T-helper 2 cell treated with Interferon-gamma antibody and Interleukin-4, amounts not matched to agents 100 ng/mL and 5 ng/mL, for 36 hours (primary cell): ENCODE data around the gene CD69. TPM values are rescaled to one million over a fixed set of nuclear protein-coding genes. Genes with fewer than 3 reads are reported as not detected.

Experiments used
- intact Hi-C: fragments of 100-400 bp; cut with micrococcal nuclease; formaldehyde crosslinking; loops from one replicate; pipeline ENCODE4 v1.15.1; 2023
- total RNA-seq: library from RNA; stranded (reverse); gene quantifications from 2 replicates; pipeline ENCODE4 v1.2.3, GENCODE V29; 2022

Gene CD69
- total RNA-seq, 1 donor from 2014 or later, result 86.5 TPM

DNA sequence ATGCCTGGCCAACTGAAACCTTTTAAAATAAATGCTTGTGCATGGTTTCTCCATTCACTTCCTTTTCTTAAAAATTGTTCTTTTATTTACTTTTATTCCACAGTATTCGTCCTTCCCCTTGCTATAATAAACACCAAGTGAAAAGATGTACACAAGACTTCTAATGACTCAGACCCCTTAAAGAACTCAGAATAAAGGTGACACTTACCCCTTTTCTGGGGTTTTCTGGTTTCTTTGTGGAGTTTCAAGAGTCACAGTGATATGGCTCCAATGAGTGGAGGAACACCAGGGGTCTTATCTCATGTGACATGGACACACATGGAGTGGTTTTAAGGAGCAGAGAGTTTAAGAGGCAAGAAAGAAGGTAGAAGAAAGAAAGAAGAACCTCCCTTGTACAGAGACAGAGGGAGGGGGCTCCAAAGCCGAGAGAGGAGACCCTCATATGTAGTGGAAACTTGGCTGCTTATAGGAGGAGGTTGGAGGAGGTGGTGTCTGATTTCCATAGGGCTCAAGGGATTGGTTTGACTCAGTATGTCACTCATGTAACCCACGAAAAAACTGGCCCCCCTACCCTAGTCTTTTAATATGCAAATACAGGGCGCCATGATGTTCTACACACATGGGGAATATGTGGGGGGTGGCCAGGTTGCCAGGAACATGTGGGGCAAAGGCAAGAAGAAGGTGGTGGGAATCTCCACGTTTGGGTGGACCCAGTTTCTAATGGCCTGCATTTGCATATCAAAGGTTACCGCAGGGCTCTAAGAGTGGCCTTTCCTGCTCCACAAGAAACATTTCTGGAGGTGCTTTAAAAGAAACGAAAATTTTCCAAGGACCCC, 22.1 kb upstream of the CD69 start:
- intact Hi-C loops, result no loop called here

DNA sequence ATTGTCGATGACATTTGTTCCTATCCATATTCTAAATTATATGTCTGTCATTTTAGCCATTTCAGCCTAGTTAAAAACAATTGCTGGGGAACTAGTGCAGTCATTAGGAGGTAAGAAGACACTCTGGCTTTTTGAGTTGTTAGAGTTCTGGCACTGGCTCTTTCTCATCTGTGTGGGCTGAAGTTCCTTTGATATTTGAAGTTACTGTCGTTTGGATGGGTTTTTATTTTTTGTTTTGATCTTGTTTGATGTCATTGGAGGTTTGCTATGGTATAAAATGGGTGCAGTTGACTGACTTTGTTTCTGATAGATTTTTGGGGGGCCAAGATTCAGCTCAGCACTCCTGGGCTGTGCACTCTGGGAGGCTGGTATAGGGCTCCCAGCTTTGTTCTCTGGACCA, 20.7 kb upstream of the CD69 start:
- intact Hi-C loops, result no loop called here

DNA sequence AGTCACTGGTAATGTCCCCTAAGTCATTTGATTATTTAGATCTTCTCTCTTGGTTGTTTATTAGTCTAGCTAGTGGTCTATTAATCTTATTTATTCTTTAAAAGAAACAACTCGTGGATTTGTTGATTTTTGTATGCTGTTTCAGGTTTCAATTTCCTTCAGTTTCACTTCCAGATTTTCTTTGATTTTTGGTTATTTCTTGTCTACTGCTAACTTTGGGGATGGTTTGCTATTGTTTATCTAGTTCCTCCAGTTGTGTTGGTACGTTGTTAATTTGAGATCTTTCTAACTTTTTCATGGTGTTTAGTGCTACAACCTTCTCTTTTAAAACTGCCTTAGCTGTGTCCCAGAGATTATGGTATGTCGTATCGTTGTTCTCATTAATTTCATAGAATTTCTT, 18.5 kb upstream of the CD69 start:
- intact Hi-C loops, result no loop called here

DNA sequence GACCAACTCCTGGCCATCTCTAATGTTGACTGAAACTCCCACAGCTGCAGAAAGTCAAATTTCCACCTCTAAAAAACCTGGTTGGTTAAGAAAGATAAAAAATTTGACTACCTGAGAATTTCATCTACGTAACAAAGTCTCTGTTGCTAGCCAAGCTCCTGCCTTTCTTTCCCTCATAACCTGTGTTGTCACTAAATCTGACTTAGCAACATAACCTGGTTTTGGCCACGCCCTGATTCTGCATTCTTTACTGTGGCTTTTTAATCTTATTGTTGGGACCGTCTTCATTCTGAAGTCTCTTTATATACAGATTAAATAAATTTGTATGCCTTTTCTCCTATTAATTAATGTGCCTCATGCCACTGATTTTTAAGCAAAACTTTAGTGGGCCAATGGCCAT, 16.1 kb upstream of the CD69 start:
- intact Hi-C loops, result loop anchor here (1.0 kb wide), 1 partner anchor 18 kb away; no protein-coding TSS in a partner anchor

DNA sequence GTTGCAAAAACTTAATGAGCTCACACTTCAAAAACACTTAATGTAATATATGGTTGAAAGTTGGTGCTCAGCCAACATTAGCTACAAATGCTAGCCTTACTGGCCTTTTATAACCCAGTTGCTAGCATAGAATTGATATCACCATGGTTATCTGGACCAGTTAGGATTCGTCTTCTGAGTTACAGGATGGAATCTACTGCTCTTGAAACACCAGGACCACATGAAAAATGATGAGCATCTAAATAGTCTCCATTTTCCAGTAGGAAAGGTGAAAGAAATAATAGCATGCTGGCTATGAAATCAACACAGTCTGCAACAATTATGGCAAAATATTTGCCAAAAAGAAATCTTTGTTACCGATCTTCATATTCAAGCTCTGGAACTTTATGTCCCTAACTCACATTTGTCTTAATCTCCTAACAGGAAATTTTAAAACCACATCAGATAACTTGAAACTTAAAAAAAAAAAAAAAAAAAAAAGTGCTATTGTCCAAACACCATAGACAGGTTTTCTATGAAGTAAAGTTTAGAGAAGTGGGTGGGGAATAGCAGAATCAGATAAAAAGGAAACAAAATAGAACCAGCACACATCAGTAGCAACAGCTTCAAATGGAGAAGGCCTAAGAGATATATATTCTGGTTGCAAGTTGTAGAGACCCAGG, 12.6 kb upstream of the CD69 start:
- intact Hi-C loops, result loop anchor here (2.0 kb wide), 1 partner anchor 19 kb away; no protein-coding TSS in a partner anchor

DNA sequence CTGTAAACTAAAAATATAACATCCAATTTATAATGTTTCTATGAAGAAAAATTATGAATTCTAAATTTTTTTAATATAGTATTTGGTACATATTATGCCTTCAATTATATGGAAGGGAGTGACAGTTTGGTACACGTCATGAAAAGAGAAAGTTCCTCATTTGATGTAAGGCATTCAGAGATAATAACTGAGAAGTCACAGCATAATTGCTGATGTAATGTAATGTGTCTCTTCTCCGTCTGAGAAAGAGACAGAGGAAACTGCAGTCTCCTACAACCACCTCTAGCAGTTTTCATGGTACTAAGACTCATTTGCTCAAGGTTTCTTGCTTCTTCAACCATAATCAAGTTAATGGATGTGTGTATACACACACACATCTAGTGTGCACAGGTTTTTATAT, 2.3 kb upstream of the CD69 start:
- intact Hi-C loops, result no loop called here

DNA sequence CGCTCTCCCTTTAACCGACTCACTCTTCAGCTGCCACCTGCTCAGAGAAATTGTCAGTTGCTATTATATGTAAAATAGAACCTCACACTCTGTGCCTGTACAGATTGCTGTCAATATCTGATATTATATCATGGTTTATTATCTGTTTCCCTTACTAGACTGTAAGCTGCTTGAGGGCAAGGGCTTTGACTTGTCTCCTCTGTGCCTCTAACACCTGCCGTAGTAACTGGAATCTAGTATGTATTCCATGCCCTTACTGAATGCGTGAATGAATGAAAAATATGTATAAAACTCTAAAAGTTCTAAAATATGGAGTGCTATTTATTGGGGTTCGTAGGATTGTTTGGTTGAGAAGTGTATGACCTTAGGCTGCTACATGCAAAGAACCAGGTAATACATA, 1.7 kb upstream of the CD69 start:
- intact Hi-C loops, result no loop called here

DNA sequence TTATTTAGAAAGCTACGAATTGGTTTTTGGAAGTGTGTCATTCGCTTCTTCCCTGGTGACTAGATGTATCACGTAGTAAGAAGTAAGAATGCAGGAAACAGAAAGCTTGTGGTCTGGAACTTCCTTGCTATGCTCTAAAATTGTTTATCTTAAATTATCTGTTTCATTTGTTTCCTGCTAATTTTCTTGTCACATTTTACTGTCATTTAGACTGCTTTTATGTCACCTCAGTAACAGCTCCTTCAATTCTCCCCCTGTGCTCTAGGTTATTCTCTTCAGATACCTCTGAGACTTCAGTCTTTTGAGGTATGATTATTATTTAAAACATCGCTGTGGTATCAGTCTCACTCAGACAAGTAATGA, 699 bp upstream of the CD69 start:
- intact Hi-C loops, result no loop called here

DNA sequence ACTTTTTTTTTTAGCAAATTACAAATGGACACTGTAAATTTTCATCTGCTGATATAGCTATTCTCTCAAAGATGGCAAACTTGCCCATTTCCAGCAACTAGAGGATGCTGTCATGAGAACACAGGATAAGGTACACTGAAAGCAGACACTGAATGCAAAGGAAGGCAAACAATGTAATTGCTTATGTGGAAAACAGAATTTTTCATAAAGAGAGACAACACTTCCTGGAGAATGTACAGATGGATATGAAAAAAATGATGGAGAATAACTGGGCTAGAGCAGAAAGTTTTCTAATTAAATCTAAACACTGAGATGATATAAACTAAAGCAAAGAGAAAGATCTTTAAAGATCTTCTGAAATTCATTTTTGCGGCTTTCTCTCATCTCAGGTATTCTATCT, 581 bp downstream of the CD69 start:
- intact Hi-C loops, result loop anchor here (1.0 kb wide), 4 partner anchors 9 to 112 kb away; partner anchors contain the start of gene CLEC2B

DNA sequence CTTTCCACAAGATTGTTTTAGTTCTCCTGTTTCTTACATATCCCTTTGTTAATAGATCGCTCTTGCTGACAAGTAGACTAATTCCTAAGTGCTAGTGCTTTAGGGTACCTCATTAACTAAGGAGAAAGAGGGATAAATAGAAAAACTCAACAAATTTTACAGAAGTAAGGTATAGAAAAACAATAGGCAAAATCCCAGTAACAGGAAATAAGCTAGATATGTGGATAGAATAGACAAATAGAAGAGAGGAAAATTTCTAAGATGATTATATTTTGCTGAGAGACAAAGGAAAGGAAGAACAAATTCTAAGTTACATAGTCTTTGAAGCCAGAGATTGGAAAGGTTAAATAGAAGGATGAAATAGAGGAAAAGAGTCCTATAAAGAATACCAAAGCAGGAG, 1.0 kb downstream of the CD69 start:
- intact Hi-C loops, result loop anchor here (1.0 kb wide), 4 partner anchors 8 to 111 kb away; partner anchors contain the start of gene CLEC2B

DNA sequence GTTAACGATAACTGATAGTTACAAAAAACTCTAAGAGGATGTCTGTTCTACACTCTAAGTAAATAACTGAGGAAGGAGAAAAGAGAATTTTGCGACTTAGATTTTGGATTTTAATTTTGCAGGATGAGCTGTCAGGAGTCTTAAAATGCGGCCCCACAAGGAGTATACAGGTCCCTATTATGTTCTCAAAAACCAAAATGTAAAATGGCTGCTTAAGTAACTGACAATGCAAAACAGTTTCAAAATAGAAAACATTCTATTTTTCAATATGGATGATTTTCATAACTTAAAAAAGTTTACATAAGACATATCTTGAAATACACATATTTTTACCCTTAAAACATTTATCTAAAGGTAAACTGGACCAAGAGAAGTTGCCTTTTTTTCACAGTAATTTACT, 2.6 kb downstream of the CD69 start:
- intact Hi-C loops, result no loop called here

DNA sequence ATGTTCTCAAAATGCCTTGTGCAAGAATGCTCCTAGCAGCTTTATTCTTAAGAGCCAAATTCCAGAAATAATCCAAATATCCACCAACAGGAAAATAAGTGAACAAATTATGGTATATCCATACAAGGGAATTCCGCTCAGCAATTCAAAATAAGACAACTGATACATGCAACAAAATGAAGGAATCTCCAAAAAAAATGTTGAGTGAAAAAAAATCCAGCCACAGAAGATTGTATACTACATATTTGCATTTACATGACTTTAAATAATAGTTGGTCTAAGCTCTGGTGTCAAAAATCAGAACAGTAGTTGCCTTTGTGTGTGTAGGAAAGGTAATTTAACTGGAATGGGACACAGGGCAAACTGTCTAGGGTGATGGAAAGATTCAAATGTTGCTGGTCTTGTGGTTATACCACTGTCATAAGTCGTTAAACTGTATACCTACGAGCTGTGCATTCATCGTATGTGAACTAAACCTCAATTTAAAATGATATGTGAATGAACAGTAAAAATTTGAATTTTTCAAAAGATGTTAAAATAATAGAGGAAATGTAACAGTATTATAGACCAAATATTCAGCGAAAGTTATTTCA, 3.2 kb downstream of the CD69 start:
- intact Hi-C loops, result loop anchor here (1.0 kb wide), 1 partner anchor 15 kb away; no protein-coding TSS in a partner anchor

DNA sequence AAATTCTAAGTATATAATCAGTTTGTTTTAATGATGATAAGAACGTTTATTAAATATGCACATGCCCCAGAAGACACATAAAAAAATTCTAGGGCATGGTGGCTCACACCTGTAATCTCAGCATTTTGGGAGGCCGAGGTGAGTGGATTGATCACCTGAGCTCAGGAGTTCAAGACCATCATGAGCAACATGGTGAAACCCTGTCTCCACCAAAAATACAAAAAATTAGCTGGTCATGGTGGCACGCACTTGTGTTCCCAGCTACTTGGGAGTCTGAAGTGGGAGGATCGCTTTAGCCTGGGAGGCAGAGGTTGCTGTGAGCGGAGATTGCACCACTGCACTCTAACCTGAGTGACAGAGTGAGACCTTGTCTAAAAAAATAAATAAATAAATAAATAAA, 4.0 kb downstream of the CD69 start:
- intact Hi-C loops, result loop anchor here (1.0 kb wide), 1 partner anchor 14 kb away; no protein-coding TSS in a partner anchor

DNA sequence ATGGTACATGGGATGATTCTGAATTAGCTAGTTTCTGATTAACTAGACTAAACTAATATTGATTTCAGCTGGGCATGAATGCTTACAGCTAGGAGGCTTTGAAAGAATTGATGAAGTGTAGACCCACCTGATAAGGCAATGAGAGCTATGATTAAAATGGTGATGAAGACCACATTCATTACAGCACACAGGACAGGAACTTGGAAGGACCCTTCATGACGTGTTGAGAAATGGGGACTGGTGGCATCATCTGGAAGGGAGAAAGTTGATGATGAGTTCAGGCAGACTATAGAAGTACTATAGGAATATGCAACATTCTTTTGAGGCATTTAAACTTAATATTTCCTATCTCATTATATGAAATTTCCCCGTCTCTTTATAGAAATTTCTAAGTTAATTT, 4.5 kb downstream of the CD69 start:
- intact Hi-C loops, result no loop called here

DNA sequence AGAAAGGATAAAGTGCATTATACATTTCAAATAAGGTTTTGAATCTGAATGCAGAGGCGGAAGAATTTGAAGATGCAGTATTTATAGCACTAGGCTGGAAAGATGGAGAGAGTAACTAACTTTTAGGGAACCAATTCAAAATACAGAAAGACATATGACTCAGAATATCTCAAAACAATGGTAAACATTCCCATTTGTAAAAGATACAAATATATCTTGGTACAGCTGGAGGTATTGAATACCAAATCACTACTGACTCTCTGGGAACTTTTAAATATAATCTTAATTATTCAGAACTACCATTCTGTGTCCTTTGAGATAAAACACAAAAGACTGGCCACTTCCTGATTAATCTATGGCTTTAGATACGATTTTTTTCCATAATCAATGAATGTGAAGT, 5.1 kb downstream of the CD69 start:
- intact Hi-C loops, result no loop called here

DNA sequence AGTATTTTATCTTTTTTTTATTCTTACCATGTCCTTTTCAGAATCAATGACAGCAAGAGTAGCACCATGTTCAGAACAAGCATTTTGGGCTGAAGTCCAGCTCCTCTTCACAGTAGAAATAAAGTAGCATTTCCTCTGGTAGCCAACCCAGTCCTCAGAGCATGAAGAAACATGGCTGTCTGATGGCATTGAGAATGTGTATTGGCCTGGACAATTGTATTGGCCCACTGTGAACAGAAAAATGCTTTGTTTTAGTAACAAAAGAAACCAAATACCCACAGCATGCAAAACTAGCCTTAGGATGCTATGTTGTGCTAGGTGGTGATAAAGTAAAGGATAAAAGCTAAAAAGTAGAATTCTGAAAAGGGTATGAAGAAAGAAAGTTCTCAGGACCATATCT, 5.7 kb downstream of the CD69 start:
- intact Hi-C loops, result no loop called here

DNA sequence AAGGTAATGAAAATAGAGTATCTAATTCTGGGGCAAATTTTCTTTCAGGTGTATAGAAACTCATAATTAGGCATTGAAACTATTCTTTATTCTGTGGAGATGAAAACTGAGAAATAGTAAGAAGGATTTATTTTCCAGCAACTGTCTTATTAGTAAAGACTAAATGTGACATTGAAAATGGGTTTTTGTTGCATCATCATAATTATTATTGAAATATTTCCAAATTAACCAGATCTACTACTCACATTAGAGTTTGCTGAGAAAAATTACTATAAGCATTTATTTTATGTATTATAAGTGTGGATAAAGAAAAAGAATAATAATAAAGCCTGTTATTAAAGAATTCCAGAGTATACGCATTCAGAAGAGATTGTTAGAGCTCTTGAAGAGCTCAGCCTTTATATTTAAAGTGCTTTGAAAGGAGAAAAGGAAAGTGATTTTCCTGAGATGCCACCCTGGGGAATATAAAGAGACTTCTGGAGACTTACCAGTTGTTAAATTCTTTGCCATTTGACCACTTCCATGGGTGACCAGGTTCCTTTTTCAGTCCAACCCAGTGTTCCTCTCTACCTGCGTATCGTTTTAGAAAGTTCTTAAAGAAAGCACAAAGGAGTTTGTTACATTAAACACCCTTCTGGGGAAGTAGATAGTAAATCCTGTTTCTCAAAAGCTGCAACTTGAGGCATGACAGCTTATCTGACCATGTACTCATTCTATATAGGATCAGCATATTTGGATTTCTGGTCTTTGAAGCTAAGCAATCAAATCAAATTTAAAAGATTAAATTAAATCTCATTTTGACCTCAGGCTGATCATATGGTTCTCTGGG, 6.4 kb downstream of the CD69 start:
- intact Hi-C loops, result loop anchor here (5.0 kb wide), 1 partner anchor 193 kb away; no protein-coding TSS in a partner anchor

DNA sequence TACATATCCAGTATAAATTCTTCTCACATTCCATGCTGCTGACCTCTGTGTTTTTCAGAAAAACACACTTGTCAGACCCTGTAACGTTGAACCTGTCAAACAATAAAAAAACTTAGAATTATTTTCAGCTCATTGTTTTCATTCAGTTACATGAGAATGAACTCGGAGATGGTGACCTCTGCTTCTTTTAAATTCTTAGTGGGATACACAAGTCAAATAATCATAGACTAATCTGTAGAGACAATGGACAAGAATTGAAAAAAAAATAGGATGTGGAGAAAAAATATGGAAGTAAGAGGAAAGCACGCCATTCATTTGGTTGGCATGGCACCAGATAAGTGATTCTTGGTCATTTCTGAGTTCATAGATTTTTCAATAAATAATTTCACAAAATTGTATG, 7.2 kb downstream of the CD69 start:
- intact Hi-C loops, result loop anchor here (5.0 kb wide), 1 partner anchor 194 kb away; no protein-coding TSS in a partner anchor

DNA sequence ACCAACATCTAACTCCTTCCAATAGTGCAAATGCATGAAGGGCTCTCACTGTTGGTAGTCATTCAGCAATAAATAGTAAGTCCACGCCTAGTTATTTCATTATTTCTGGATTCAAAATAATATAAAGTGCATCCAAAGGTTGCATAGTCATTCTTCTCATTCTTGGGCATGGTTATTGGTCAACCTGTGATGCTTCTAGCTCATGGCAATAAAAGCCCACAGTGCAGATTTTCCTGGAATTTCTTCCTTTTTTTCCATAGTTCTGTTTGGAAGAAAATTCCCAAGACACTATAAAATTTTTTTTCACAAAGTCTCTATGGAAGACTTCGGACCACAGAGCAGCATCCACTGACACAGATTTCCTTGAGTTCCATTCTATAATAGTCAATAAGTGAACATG, 7.6 kb downstream of the CD69 start:
- intact Hi-C loops, result loop anchor here (5.0 kb wide), 1 partner anchor 194 kb away; no protein-coding TSS in a partner anchor

DNA sequence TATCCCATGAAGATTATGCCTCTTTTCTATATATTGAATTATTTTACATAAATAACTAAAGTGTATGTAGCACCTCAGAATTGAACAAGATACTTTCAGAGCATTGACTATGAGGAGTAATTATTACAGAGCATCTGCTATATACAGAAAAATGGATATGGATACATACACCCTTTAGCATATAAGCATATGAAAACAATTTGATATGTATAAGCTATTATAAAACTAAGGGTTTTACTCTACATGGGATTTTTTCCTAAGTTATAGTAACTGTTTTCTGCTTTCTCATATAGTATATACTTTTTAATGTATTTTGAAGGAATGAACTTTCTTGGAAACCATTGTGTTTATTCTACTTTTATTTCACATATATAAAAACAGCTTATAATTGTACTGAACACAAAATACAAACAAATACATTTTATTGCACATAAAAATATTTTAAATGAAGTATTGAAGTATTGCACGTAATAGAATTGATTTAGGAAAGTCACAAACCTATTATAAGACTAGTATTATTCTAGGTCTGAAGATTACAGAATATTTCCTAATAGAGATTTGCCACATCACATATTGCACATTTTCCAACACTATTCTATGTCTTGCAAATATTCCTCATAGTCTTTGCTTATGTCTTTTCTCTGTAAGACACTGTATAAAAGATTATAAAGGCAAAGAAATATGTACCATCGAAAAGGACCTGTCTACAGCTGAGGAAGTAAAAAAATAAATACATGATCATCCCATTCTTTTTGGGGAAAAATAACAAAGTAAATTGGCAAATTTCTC, 8.4 kb downstream of the CD69 start:
- intact Hi-C loops, result loop anchor here (5.0 kb wide), 1 partner anchor 195 kb away; no protein-coding TSS in a partner anchor
